ENCODE data around the gene GPRC5C.
"Not testable (repeated sequence)": the region's sequence is repeated elsewhere in the genome, so short reads cannot be mapped to it uniquely, and the experiment has no call there.

GPRC5C gene

GRCh38 chr17:74394977-74395376 lies 36.9 kb upstream of the GPRC5C start:
- Mint-ChIP-seq H3K4me1 (ENCODE audit: low read depth) (no peaks in the 10 kb centered on the region), H3K27me3 (peaks cover 3% of the 10 kb centered on the region), H3K27ac (no peak overlapping the region), H3K4me3 (no peak overlapping the region), H3K9me3 (no peaks in the 10 kb centered on the region), H3K36me3 (ENCODE audit: low read depth) (no peaks in the 10 kb centered on the region)
- DNase-seq: no peak

- no peak for DNase-seq
- H3K4me1 Mint-ChIP-seq (ENCODE audit: low read depth): no peaks in the 10 kb centered on the region
- H3K27me3 Mint-ChIP-seq: no peaks in the 10 kb centered on the region
Observed at GRCh38 chr17:74396567-74396966, 35.3 kb upstream of the GPRC5C start.

GRCh38 chr17:74402048-74402447 lies 29.8 kb upstream of the GPRC5C start:
- H3K36me3 Mint-ChIP-seq (ENCODE audit: low read depth): no peaks in the 10 kb centered on the region
- no peaks in the 10 kb centered on the region for H3K4me1 Mint-ChIP-seq (ENCODE audit: low read depth)
- no peaks in the 10 kb centered on the region for H3K9me3 Mint-ChIP-seq
- H3K27ac Mint-ChIP-seq: peak overlapping the region; percentile 4
- no peaks in the 10 kb centered on the region for H3K27me3 Mint-ChIP-seq
- H3K4me3 Mint-ChIP-seq: no peak overlapping the region
- no peak for DNase-seq

More at GRCh38 chr17:74396567-74396966, 35.3 kb upstream of the GPRC5C start:
- H3K27ac Mint-ChIP-seq: no peak overlapping the region
- H3K9me3 Mint-ChIP-seq: no peaks in the 10 kb centered on the region
- no peak overlapping the region for H3K4me3 Mint-ChIP-seq
- H3K36me3 Mint-ChIP-seq (ENCODE audit: low read depth): no peaks in the 10 kb centered on the region

- H3K27me3 Mint-ChIP-seq: no peaks in the 10 kb centered on the region
- no peak overlapping the region for H3K4me3 Mint-ChIP-seq
- DNase-seq: no peak
- H3K27ac Mint-ChIP-seq: no peak overlapping the region
- H3K9me3 Mint-ChIP-seq: no peaks in the 10 kb centered on the region
- no peaks in the 10 kb centered on the region for H3K36me3 Mint-ChIP-seq (ENCODE audit: low read depth)
- H3K4me1 Mint-ChIP-seq (ENCODE audit: low read depth): no peaks in the 10 kb centered on the region
Observed at GRCh38 chr17:74403512-74404137, 28.3 kb upstream of the GPRC5C start.

GRCh38 chr17:74404218-74404617 lies 27.7 kb upstream of the GPRC5C start:
- Mint-ChIP-seq H3K27me3 (no peaks in the 10 kb centered on the region), H3K4me3 (no peak overlapping the region), H3K4me1 (ENCODE audit: low read depth) (no peaks in the 10 kb centered on the region), H3K27ac (no peak overlapping the region), H3K9me3 (no peaks in the 10 kb centered on the region), H3K36me3 (ENCODE audit: low read depth) (no peaks in the 10 kb centered on the region)
- DNase-seq: no peak

- H3K36me3 Mint-ChIP-seq (ENCODE audit: low read depth): no peaks in the 10 kb centered on the region
Observed at GRCh38 chr17:74404789-74405188, 27.1 kb upstream of the GPRC5C start.

GRCh38 chr17:74405311-74405710 lies 26.6 kb upstream of the GPRC5C start:
- not testable (repeated sequence) for H3K9me3 Mint-ChIP-seq; H3K27me3 Mint-ChIP-seq; H3K4me1 Mint-ChIP-seq (ENCODE audit: low read depth); H3K36me3 Mint-ChIP-seq (ENCODE audit: low read depth); H3K4me3 Mint-ChIP-seq; H3K27ac Mint-ChIP-seq; DNase-seq

More at GRCh38 chr17:74404789-74405188, 27.1 kb upstream of the GPRC5C start:
- Mint-ChIP-seq H3K9me3 (no peaks in the 10 kb centered on the region), H3K27me3 (no peaks in the 10 kb centered on the region), H3K4me1 (ENCODE audit: low read depth) (no peaks in the 10 kb centered on the region), H3K4me3 (no peak overlapping the region), H3K27ac (no peak overlapping the region)
- DNase-seq: no peak

- DNase-seq: no peak
- H3K27ac Mint-ChIP-seq: no peak overlapping the region
- no peaks in the 10 kb centered on the region for H3K4me1 Mint-ChIP-seq (ENCODE audit: low read depth)
- H3K36me3 Mint-ChIP-seq (ENCODE audit: low read depth): no peaks in the 10 kb centered on the region
- no peak overlapping the region for H3K4me3 Mint-ChIP-seq
- H3K27me3 Mint-ChIP-seq: no peaks in the 10 kb centered on the region
- H3K9me3 Mint-ChIP-seq: no peaks in the 10 kb centered on the region
Observed at GRCh38 chr17:74407384-74407783, 24.5 kb upstream of the GPRC5C start.

GRCh38 chr17:74408262-74408661 lies 23.6 kb upstream of the GPRC5C start:
- H3K36me3 Mint-ChIP-seq (ENCODE audit: low read depth): no peaks in the 10 kb centered on the region
- H3K27me3 Mint-ChIP-seq: peaks cover under 1% of the 10 kb centered on the region
- H3K4me1 Mint-ChIP-seq (ENCODE audit: low read depth): no peaks in the 10 kb centered on the region
- no peak for DNase-seq
- no peaks in the 10 kb centered on the region for H3K9me3 Mint-ChIP-seq
- H3K27ac Mint-ChIP-seq: no peak overlapping the region
- no peak overlapping the region for H3K4me3 Mint-ChIP-seq

GRCh38 chr17:74408815-74409214 lies 23.1 kb upstream of the GPRC5C start:
- Mint-ChIP-seq H3K9me3 (no peaks in the 10 kb centered on the region), H3K4me1 (ENCODE audit: low read depth) (no peaks in the 10 kb centered on the region), H3K4me3 (no peak overlapping the region), H3K27ac (no peak overlapping the region), H3K27me3 (peaks cover 4% of the 10 kb centered on the region), H3K36me3 (ENCODE audit: low read depth) (no peaks in the 10 kb centered on the region)
- DNase-seq: no peak

GRCh38 chr17:74410001-74410443 lies 21.9 kb upstream of the GPRC5C start:
- Mint-ChIP-seq H3K27me3 (peaks cover 4% of the 10 kb centered on the region), H3K36me3 (ENCODE audit: low read depth) (no peaks in the 10 kb centered on the region), H3K4me3 (no peak overlapping the region), H3K9me3 (no peaks in the 10 kb centered on the region), H3K27ac (no peak overlapping the region), H3K4me1 (ENCODE audit: low read depth) (no peaks in the 10 kb centered on the region)
- no peak for DNase-seq

- peaks cover 6% of the 10 kb centered on the region for H3K27me3 Mint-ChIP-seq
- no peak for DNase-seq
- peaks cover 5% of the 10 kb centered on the region for H3K4me1 Mint-ChIP-seq (ENCODE audit: low read depth)
- H3K4me3 Mint-ChIP-seq: no peak overlapping the region
- no peaks in the 10 kb centered on the region for H3K9me3 Mint-ChIP-seq
- no peak overlapping the region for H3K27ac Mint-ChIP-seq
- no peaks in the 10 kb centered on the region for H3K36me3 Mint-ChIP-seq (ENCODE audit: low read depth)
Observed at GRCh38 chr17:74412581-74412980, 19.3 kb upstream of the GPRC5C start.

- Mint-ChIP-seq H3K4me1 (ENCODE audit: low read depth) (peaks cover 5% of the 10 kb centered on the region), H3K9me3 (no peaks in the 10 kb centered on the region), H3K36me3 (ENCODE audit: low read depth) (no peaks in the 10 kb centered on the region), H3K27ac (no peak overlapping the region), H3K4me3 (no peak overlapping the region), H3K27me3 (peaks cover 8% of the 10 kb centered on the region)
- DNase-seq: no peak
Observed at GRCh38 chr17:74413491-74413890, 18.4 kb upstream of the GPRC5C start.

GRCh38 chr17:74414510-74414909 lies 17.4 kb upstream of the GPRC5C start:
- Mint-ChIP-seq H3K4me3 (no peak overlapping the region), H3K27me3 (peaks cover 11% of the 10 kb centered on the region), H3K9me3 (no peaks in the 10 kb centered on the region)

GRCh38 chr17:74415608-74416396 lies 16.1 kb upstream of the GPRC5C start:
- Mint-ChIP-seq H3K27ac (no peak overlapping the region), H3K27me3 (peaks cover 13% of the 10 kb centered on the region), H3K4me1 (ENCODE audit: low read depth) (peaks cover 5% of the 10 kb centered on the region), H3K9me3 (no peaks in the 10 kb centered on the region), H3K4me3 (no peak overlapping the region), H3K36me3 (ENCODE audit: low read depth) (no peaks in the 10 kb centered on the region)
- no peak for DNase-seq

More at GRCh38 chr17:74414510-74414909, 17.4 kb upstream of the GPRC5C start:
- H3K36me3 Mint-ChIP-seq (ENCODE audit: low read depth): no peaks in the 10 kb centered on the region
- DNase-seq: no peak
- peaks cover 5% of the 10 kb centered on the region for H3K4me1 Mint-ChIP-seq (ENCODE audit: low read depth)
- H3K27ac Mint-ChIP-seq: no peak overlapping the region
